Measurements from ENCODE around the gene FAM89B.
A peak's percentile ranks its signal among the peaks of the same experiment; 100 is the strongest.

The FAM89B gene

GRCh38 chr11:65528819-65529350, 43.5 kb upstream of the FAM89B start:
- DNase-seq (no peak), ATAC-seq (ENCODE audit: insufficient read depth, low read depth) (no peak)
- Histone ChIP-seq H4K20me1 (ENCODE audit: insufficient read depth, low read length) (peaks cover 22% of the 10 kb centered on the region), H3K4me3 (ENCODE audit: low read depth in 1 of 2, low read length in 2 of 2) (no peak overlapping the region), H3K27ac (ENCODE audit: low read length) (no peak overlapping the region), H3K79me2 (ENCODE audit: insufficient read depth, low read length) (peaks cover 20% of the 10 kb centered on the region), H3K4me2 (ENCODE audit: insufficient read depth, low read length) (no peak overlapping the region), H3K4me1 (ENCODE audit: insufficient read depth, low read length) (peaks cover 21% of the 10 kb centered on the region), H3K9ac (ENCODE audit: low read depth, low read length) (no peak overlapping the region), H3K27me3 (ENCODE audit: insufficient read depth, low read length, poor library complexity) (no peaks in the 10 kb centered on the region), H2AFZ (ENCODE audit: low read depth, low read length) (no peak overlapping the region), H3K9me3 (ENCODE audit: insufficient read depth, low read length, severe bottlenecking) (no peaks in the 10 kb centered on the region), H3K36me3 (ENCODE audit: insufficient read depth, low read length) (peaks cover 58% of the 10 kb centered on the region)
- TF ChIP-seq EZH2 (IDR thresholded peaks at IDR 0.05; ENCODE audit: borderline replicate concordance, low read depth, low read length, severe bottlenecking) = no peak
- TF ChIP-seq CTCF (IDR thresholded peaks at IDR 0.05; ENCODE audit: borderline replicate concordance, extremely low read depth, low read length, poor library complexity, severe bottlenecking) = no peak

- DNase-seq = no peak
- no peak overlapping the region for H2AFZ ChIP-seq (ENCODE audit: low read depth, low read length)
- peaks cover 19% of the 10 kb centered on the region for H4K20me1 ChIP-seq (ENCODE audit: insufficient read depth, low read length)
- H3K36me3 ChIP-seq (ENCODE audit: insufficient read depth, low read length) = peaks cover 58% of the 10 kb centered on the region
- H3K4me1 ChIP-seq (ENCODE audit: insufficient read depth, low read length) = peaks cover 14% of the 10 kb centered on the region
- H3K9me3 ChIP-seq (ENCODE audit: insufficient read depth, low read length, severe bottlenecking) = no peaks in the 10 kb centered on the region
- H3K4me2 ChIP-seq (ENCODE audit: insufficient read depth, low read length) = no peak overlapping the region
- peak overlapping the region; percentile 3 for H3K27ac ChIP-seq (ENCODE audit: low read length)
- H3K9ac ChIP-seq (ENCODE audit: low read depth, low read length) = no peak overlapping the region
- no peak overlapping the region for H3K4me3 ChIP-seq (ENCODE audit: low read depth in 1 of 2, low read length in 2 of 2)
- H3K27me3 ChIP-seq (ENCODE audit: insufficient read depth, low read length, poor library complexity) = no peaks in the 10 kb centered on the region
- TF ChIP-seq CTCF (IDR thresholded peaks at IDR 0.05; ENCODE audit: borderline replicate concordance, extremely low read depth, low read length, poor library complexity, severe bottlenecking) (no peak), EZH2 (IDR thresholded peaks at IDR 0.05; ENCODE audit: borderline replicate concordance, low read depth, low read length, severe bottlenecking) (no peak)
- ATAC-seq (ENCODE audit: insufficient read depth, low read depth) = no peak
- H3K79me2 ChIP-seq (ENCODE audit: insufficient read depth, low read length) = peaks cover 20% of the 10 kb centered on the region
Measured at GRCh38 chr11:65529475-65530156, 42.7 kb upstream of the FAM89B start.

- ATAC-seq (ENCODE audit: insufficient read depth, low read depth) = peak; percentile 78
- Histone ChIP-seq H3K79me2 (ENCODE audit: insufficient read depth, low read length) (peaks cover 18% of the 10 kb centered on the region), H3K27ac (ENCODE audit: low read length) (peak overlapping the region; percentile 3), H3K36me3 (ENCODE audit: insufficient read depth, low read length) (peaks cover 61% of the 10 kb centered on the region), H3K9me3 (ENCODE audit: insufficient read depth, low read length, severe bottlenecking) (no peaks in the 10 kb centered on the region), H3K4me2 (ENCODE audit: insufficient read depth, low read length) (no peak overlapping the region), H3K4me3 (ENCODE audit: low read depth in 1 of 2, low read length in 2 of 2) (no peak overlapping the region), H4K20me1 (ENCODE audit: insufficient read depth, low read length) (peaks cover 19% of the 10 kb centered on the region), H3K27me3 (ENCODE audit: insufficient read depth, low read length, poor library complexity) (no peaks in the 10 kb centered on the region), H3K4me1 (ENCODE audit: insufficient read depth, low read length) (peaks cover 14% of the 10 kb centered on the region), H2AFZ (ENCODE audit: low read depth, low read length) (no peak overlapping the region), H3K9ac (ENCODE audit: low read depth, low read length) (no peak overlapping the region)
- DNase-seq = peak; percentile 65
- TF ChIP-seq EZH2 (IDR thresholded peaks at IDR 0.05; ENCODE audit: borderline replicate concordance, low read depth, low read length, severe bottlenecking) (no peak), CTCF (IDR thresholded peaks at IDR 0.05; ENCODE audit: borderline replicate concordance, extremely low read depth, low read length, poor library complexity, severe bottlenecking) (peak; percentile 63)
Measured at GRCh38 chr11:65530157-65530496, 42.2 kb upstream of the FAM89B start.

All from DND-41 (cell line).